Measurements from ENCODE around the gene KRT74. TPM values are rescaled to one million over a fixed set of nuclear protein-coding genes. Genes with fewer than 3 reads are reported as not detected.
A peak's percentile ranks its signal among the peaks of the same experiment; 100 is the strongest.

KRT74 gene
- total and polyA plus RNA-seq, 9 of the 15 experiments (the other 6 are each of a cell fraction or from before 2014, with no cell fraction given): not detected

- TF ChIP-seq FOXP4 (CRISPR knock-in tag; IDR thresholded peaks at IDR 0.05; ENCODE audit: borderline replicate concordance) (no peak), NRF1 (conservative IDR thresholded peaks at IDR 0.05 in 1 of 2, IDR thresholded peaks at IDR 0.05 in 1 of 2) (no peak), FOXP1 (CRISPR knock-in tag; IDR thresholded peaks at IDR 0.05) (no peak), RBM17 (IDR thresholded peaks at IDR 0.05; ENCODE audit: borderline replicate concordance, low read depth, low read length) (no peak), RAD21 (CRISPR knock-in tag; conservative IDR thresholded peaks at IDR 0.05 in 1 of 2, IDR thresholded peaks at IDR 0.05 in 1 of 2) (peak in 1 of 2 experiments; percentile 28; a peak in 2 of 4 replicates), BRD9 (IDR thresholded peaks at IDR 0.05; ENCODE audit: low read depth, partially characterized antibody) (no peak), ILK (tag; IDR thresholded peaks at IDR 0.05; ENCODE audit: borderline replicate concordance, low read depth) (no peak), CTCF (IDR thresholded peaks at IDR 0.05 in 2 of 3, conservative IDR thresholded peaks at IDR 0.05 in 1 of 3; ENCODE audit: insufficient read depth in 2 of 3, low read depth in 1 of 3, low read length in 3 of 3) (peak; percentile 30 to 42 (median 34); a peak in 1 of 6 replicates), ZNF740 (CRISPR knock-in tag; IDR thresholded peaks at IDR 0.05) (no peak), ZNF740 (tag; IDR thresholded peaks at IDR 0.05) (no peak), ZNF175 (CRISPR knock-in tag; IDR thresholded peaks at IDR 0.05; ENCODE audit: low read depth) (no peak), HDAC2 (IDR thresholded peaks at IDR 0.05) (no peak), XRCC3 (IDR thresholded peaks at IDR 0.05) (no peak), ZNF717 (CRISPR knock-in tag; IDR thresholded peaks at IDR 0.05) (no peak), TSC22D4 (tag; IDR thresholded peaks at IDR 0.05) (no peak), TCF7 (IDR thresholded peaks at IDR 0.05; ENCODE audit: borderline replicate concordance) (no peak)
These were observed 39.2 kb downstream of the KRT74 start (continued) for GRCh38 chr12:52534482-52534881.
